HepG2 (cell line): ENCODE measurements around the gene PHTF2. TPM values are rescaled to one million over a fixed set of nuclear protein-coding genes. Genes with fewer than 3 reads are reported as not detected.

Source experiments
- ATAC-seq: fragments of 200-7000 bp; cut with Tn5 transposase; 3 replicates; pipeline ENCODE4 v1.9.1; 2020; ENCODE audit warnings: mild to moderate bottlenecking, moderate library complexity
- BruUV-seq: library from RNA; stranded (reverse); fragments of 400-500 nt; replicated peaks from 2 replicates; lab custom pipeline; 2021; lab: Mats Ljungman, UMichigan
- CTCF ChIA-PET: fragments of 300-600 bp; formaldehyde crosslinking; extraction: SDS; loops from one replicate; lab custom pipeline; 2021; ENCODE audit warnings: low total read pairs, inconsistent platforms, low intra/inter-chr PET ratio; lab: Yijun Ruan, JAX
- POLR2A ChIA-PET: fragments of 350-600 bp; sonication (Branson Sonifier 250); formaldehyde crosslinking; loops from one replicate; lab custom pipeline; 2020; ENCODE audit warnings: antibody characterized with exemption, inconsistent platforms; lab: Yijun Ruan, JAX
- DNase-seq: peaks from one replicate; pipeline ENCODE4 v3.0.0-alpha.2; 2015; ENCODE audit warnings: low spot score
- FAIRE-seq: peaks from 3 replicates; lab custom pipeline; 2011; peaks lifted over from hg19 to GRCh38; lab: Jason Lieb, UNC
- H2AFZ ChIP-seq: one replicate; pipeline ENCODE4 v1.6.1; 2011; ENCODE audit warnings: low read length, inconsistent platforms
- H3K27ac ChIP-seq: fragments of 300-600 bp; 3 replicates; pipeline ENCODE4 v1.8.0; 2011; ENCODE audit warnings: mixed run types, mild to moderate bottlenecking, mixed read lengths, low read length, inconsistent platforms; ENCODE audit not compliant: insufficient read depth; ENCODE audit errors: extremely low read length
- H3K27me3 ChIP-seq, 2 experiments: fragments of 200-600 bp in 1 of 2; 2 replicates in 1 of 2; 3 replicates in 1 of 2; pipeline versions ENCODE4 v1.6.0 to v1.8.0; 2011; ENCODE audit warnings: low read length in 2 of 2, mild to moderate bottlenecking in 2 of 2, moderate library complexity in 2 of 2, inconsistent platforms in 1 of 2; ENCODE audit not compliant: insufficient read depth in 2 of 2, control insufficient read depth in 1 of 2
- H3K36me3 ChIP-seq, 2 experiments: fragments of 200-600 bp in 1 of 2; replicated peaks in 1 of 2; 2 replicates in 1 of 2; 3 replicates in 1 of 2; pipeline versions ENCODE4 v1.5.1 to v1.8.0; 2011; ENCODE audit warnings: low read length in 2 of 2, inconsistent platforms in 1 of 2; ENCODE audit not compliant: insufficient read depth in 2 of 2, control insufficient read depth in 1 of 2
- H3K4me1 ChIP-seq: 2 replicates; pipeline ENCODE4 v1.5.1; 2012; ENCODE audit warnings: low read length, inconsistent platforms; ENCODE audit not compliant: insufficient read depth
- H3K4me2 ChIP-seq: 2 replicates; pipeline ENCODE4 v1.6.0; 2011; ENCODE audit warnings: low read depth, low read length, inconsistent platforms
- H3K4me3 ChIP-seq, 3 experiments: fragments of 200-600 bp in 1 of 3; sonication (generic), shearing (Covaris generic) in 1 of 3; replicated peaks in 1 of 3; 2 replicates each; pipeline ENCODE4 v1.5.1; 2011 to 2016; ENCODE audit warnings: low read length in 3 of 3, inconsistent platforms in 2 of 3, low read depth in 2 of 3, mild to moderate bottlenecking in 2 of 3, control low read depth in 1 of 3, mixed read lengths in 1 of 3; ENCODE audit not compliant: insufficient read depth in 1 of 3
- H3K79me2 ChIP-seq: one replicate; pipeline ENCODE4 v1.6.1; 2011; ENCODE audit warnings: low read length, inconsistent platforms; ENCODE audit not compliant: insufficient read depth
- H3K9ac ChIP-seq: 2 replicates; pipeline ENCODE4 v1.6.0; 2011; ENCODE audit warnings: mild to moderate bottlenecking, low read depth, low read length, inconsistent platforms; ENCODE audit not compliant: insufficient read depth
- H3K9me3 ChIP-seq: 2 replicates; pipeline ENCODE4 v1.5.1; 2012; ENCODE audit warnings: mild to moderate bottlenecking, low read length
- H4K20me1 ChIP-seq: 2 replicates; pipeline ENCODE4 v1.6.0; 2011; ENCODE audit warnings: inconsistent platforms, mild to moderate bottlenecking, low read length, moderate library complexity; ENCODE audit not compliant: insufficient read depth
- CENPX ChIP-seq: sonication (generic); formaldehyde crosslinking; IDR thresholded peaks from 2 replicates; pipeline ENCODE4 v1.9.0; 2021; ENCODE audit warnings: mild to moderate bottlenecking, missing genetic modification reagents, moderate library complexity
- GPN1 ChIP-seq: sonication (generic); formaldehyde crosslinking; IDR thresholded peaks from 2 replicates; pipeline ENCODE4 v1.5.1; 2020; ENCODE audit warnings: missing genetic modification reagents, borderline replicate concordance
- HMG20A ChIP-seq: IDR thresholded peaks from 2 replicates; pipeline ENCODE4 v1.6.1; 2016; ENCODE audit warnings: borderline replicate concordance
- ISX ChIP-seq: sonication (generic); formaldehyde crosslinking; conservative IDR thresholded peaks from 2 replicates; pipeline ENCODE4 v1.5.0; 2020; ENCODE audit warnings: missing genetic modification reagents
- MAFG ChIP-seq: sonication (generic); formaldehyde crosslinking; IDR thresholded peaks from 2 replicates; pipeline ENCODE4 v1.5.1; 2020; ENCODE audit warnings: mild to moderate bottlenecking, missing genetic modification reagents
- NKX3-1 ChIP-seq: sonication (generic); formaldehyde crosslinking; IDR thresholded peaks from 2 replicates; pipeline ENCODE4 v1.5.0; 2020; ENCODE audit warnings: missing genetic modification reagents
- POLR2AphosphoS2 ChIP-seq: IDR thresholded peaks from 2 replicates; pipeline ENCODE4 v1.6.1; 2011; ENCODE audit warnings: low read depth, low read length, improper control_type of control experiment
- REPIN1 ChIP-seq: sonication (generic); formaldehyde crosslinking; IDR thresholded peaks from 2 replicates; pipeline ENCODE4 v1.8.0; 2022; ENCODE audit warnings: missing genetic modification reagents, low read depth, mild to moderate bottlenecking, borderline replicate concordance
- ZMYM2 ChIP-seq: sonication (generic); formaldehyde crosslinking; IDR thresholded peaks from 2 replicates; pipeline ENCODE4 v1.8.0; 2022; ENCODE audit warnings: mild to moderate bottlenecking, missing genetic modification reagents
- ZNF251 ChIP-seq: sonication (generic); formaldehyde crosslinking; IDR thresholded peaks from 2 replicates; pipeline ENCODE4 v1.9.0; 2021; ENCODE audit warnings: mild to moderate bottlenecking, missing genetic modification reagents
- ZNF776 ChIP-seq: sonication (generic); formaldehyde crosslinking; IDR thresholded peaks from 2 replicates; pipeline ENCODE4 v1.4.0; 2020; ENCODE audit warnings: mild to moderate bottlenecking, missing genetic modification reagents
- WGBS: methylation state at CpG from one replicate; pipeline ENCODE4 v1.1.6; 2017; ENCODE audit warnings: low lambda C conversion rate; 5-methylcytosine and 5-hydroxymethylcytosine counted together
- in situ Hi-C: cut with HindIII; loops from 2 replicates; pipeline ENCODE4 v1.10.0; 2017; ENCODE audit warnings: low pct_unique_long_range_greater_than_20kb; ENCODE audit not compliant: extremely low pct_ligation_motif_present
- intact Hi-C: fragments of 100-400 bp; cut with micrococcal nuclease; formaldehyde crosslinking; loops from one replicate; pipeline ENCODE4 v1.10.0; 2022; ENCODE audit not compliant: unreplicated experiment
- polyA plus RNA-seq, 8 experiments: library from polyadenylated mRNA; depleted of rRNA in 3 of 8; stranded (reverse) in 7 of 8; unstranded in 1 of 8; fragments of >200 nt; fragmentation: Illumina TruSeq in 4 of 8; extraction: Trizol in 4 of 8; gene quantifications; 2 replicates each; pipeline versions ENCODE4 v1.2.1 to v1.2.3, GENCODE V29; 2011 to 2016; ENCODE audit warnings: low read depth in 4 of 8, missing spikeins in 1 of 8, mixed read lengths in 1 of 8; ENCODE audit not compliant: insufficient read depth in 1 of 8
- total RNA-seq, 5 experiments: library from RNA; depleted of rRNA; stranded (reverse); fragments of >200 nt; fragmentation: Illumina TruSeq; extraction: Trizol; gene quantifications; 2 replicates each; pipeline ENCODE4 v1.2.3, GENCODE V29; 2016; ENCODE audit warnings: low read depth in 1 of 5
- TF ChIP-seq, protein P1 (sequence below): sonication (generic); formaldehyde crosslinking; IDR thresholded peaks from 2 replicates; pipeline ENCODE4 v1.4.0; 2020; ENCODE audit warnings: missing genetic modification reagents, borderline replicate concordance

Gene PHTF2
- total and polyA plus RNA-seq, 2 of the 13 experiments (the other 11 are each of a cell fraction or from before 2014, with no cell fraction given) = 7.4 to 10.2 TPM

DNA sequence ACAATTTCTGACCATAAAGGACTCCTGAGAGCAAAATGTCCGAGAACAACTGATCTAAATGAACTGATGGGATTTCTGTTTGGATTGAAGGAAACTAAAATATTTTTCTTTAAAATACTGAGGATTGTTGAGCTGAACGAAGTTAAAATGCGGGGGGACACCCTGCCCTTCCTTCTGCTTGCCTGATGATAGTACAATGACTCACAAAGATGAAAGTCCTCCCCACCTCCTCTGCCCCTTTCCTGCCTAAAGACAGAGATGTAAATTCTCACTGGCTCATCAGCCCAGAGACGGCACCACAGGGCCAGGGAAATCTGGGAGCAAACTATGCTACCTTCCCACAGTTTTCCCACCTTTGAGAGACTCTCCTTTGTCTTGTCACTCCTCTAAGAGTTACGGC is 180.6 kb downstream of the PHTF2 start:
- Histone ChIP-seq H4K20me1 (no peaks in the 10 kb centered on the region), H3K4me3 (no peak overlapping the region), H2AFZ (no peak overlapping the region), H3K27ac (no peak overlapping the region), H3K9me3 (no peaks in the 10 kb centered on the region), H3K27me3 (peaks cover 0 to 3% of the 10 kb centered on the region in 2 experiments; a peak in 2 of 5 replicates), H3K4me2 (no peak overlapping the region), H3K36me3 (no peaks in the 10 kb centered on the region), H3K9ac (no peak overlapping the region), H3K4me1 (no peaks in the 10 kb centered on the region), H3K79me2 (no peaks in the 10 kb centered on the region)
- TF ChIP-seq ZNF251 (CRISPR knock-in tag) (no peak), ZMYM2 (CRISPR knock-in tag) (no peak), ZNF776 (CRISPR knock-in tag) (no peak), MAFG (no peak), HMG20A (CRISPR knock-in tag) (no peak), CENPX (CRISPR knock-in tag) (no peak), ISX (no peak), REPIN1 (CRISPR knock-in tag) (no peak), POLR2AphosphoS2 (no peak), GPN1 (CRISPR knock-in tag) (no peak), NKX3-1 (CRISPR knock-in tag) (no peak)
- TF ChIP-seq, protein P1, sequence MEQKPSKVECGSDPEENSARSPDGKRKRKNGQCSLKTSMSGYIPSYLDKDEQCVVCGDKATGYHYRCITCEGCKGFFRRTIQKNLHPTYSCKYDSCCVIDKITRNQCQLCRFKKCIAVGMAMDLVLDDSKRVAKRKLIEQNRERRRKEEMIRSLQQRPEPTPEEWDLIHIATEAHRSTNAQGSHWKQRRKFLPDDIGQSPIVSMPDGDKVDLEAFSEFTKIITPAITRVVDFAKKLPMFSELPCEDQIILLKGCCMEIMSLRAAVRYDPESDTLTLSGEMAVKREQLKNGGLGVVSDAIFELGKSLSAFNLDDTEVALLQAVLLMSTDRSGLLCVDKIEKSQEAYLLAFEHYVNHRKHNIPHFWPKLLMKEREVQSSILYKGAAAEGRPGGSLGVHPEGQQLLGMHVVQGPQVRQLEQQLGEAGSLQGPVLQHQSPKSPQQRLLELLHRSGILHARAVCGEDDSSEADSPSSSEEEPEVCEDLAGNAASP (CRISPR knock-in tag) = no peak
- intact Hi-C loops (no loop called here), in situ Hi-C loops (no loop called here)
- DNase-seq = no peak
- POLR2A ChIA-PET = no interaction called here
- BruUV-seq = no TSS peak
- FAIRE-seq = no peak
- CTCF ChIA-PET = no interaction called here
- 31% methylated on average over 5 of the region's 5 CpGs for WGBS
- no peak; the same call in 2 of the 3 replicates for ATAC-seq
